GM21529 (cell line): ENCODE data around the gene RERE.
"Not testable (repeated sequence)": the region's sequence is repeated elsewhere in the genome, so short reads cannot be mapped to it uniquely, and the experiment has no call there.

Experiments
- ATAC-seq: cut with Tn5 transposase; IDR thresholded peaks from one replicate; pipeline ENCODE4 v1.9.1; 2021; ENCODE audit not compliant: unreplicated experiment

The RERE gene

GRCh38 chr1:8753736-8754135, 63.7 kb downstream of the RERE start:
- ATAC-seq = no peak

- ATAC-seq = no peak
Observed at GRCh38 chr1:8752921-8753713, 64.3 kb downstream of the RERE start.

- no peak for ATAC-seq
Observed at GRCh38 chr1:8752411-8752810, 65.0 kb downstream of the RERE start.

GRCh38 chr1:8751984-8752383, 65.5 kb downstream of the RERE start:
- no peak for ATAC-seq

GRCh38 chr1:8747879-8748825, 69.3 kb downstream of the RERE start:
- ATAC-seq = no peak

- ATAC-seq = no peak
Observed at GRCh38 chr1:8746554-8746953, 70.9 kb downstream of the RERE start.

- ATAC-seq = no peak
Observed at GRCh38 chr1:8745749-8746390, 71.6 kb downstream of the RERE start.

- ATAC-seq = no peak
Observed at GRCh38 chr1:8745346-8745745, 72.1 kb downstream of the RERE start.

GRCh38 chr1:8742022-8742924, 75.2 kb downstream of the RERE start:
- no peak for ATAC-seq

GRCh38 chr1:8740034-8740449, 77.4 kb downstream of the RERE start:
- ATAC-seq = no peak

- no peak for ATAC-seq
Observed at GRCh38 chr1:8739377-8739776, 78.1 kb downstream of the RERE start.

GRCh38 chr1:8736927-8737326, 80.5 kb downstream of the RERE start:
- ATAC-seq = no peak

GRCh38 chr1:8733484-8733883, 84.0 kb downstream of the RERE start:
- no peak for ATAC-seq

GRCh38 chr1:8731162-8731561, 86.3 kb downstream of the RERE start:
- no peak for ATAC-seq

- no peak for ATAC-seq
Observed at GRCh38 chr1:8728464-8728863, 89.0 kb downstream of the RERE start.

- ATAC-seq = no peak
Observed at GRCh38 chr1:8727809-8728213, 89.6 kb downstream of the RERE start.

- not testable (repeated sequence) for ATAC-seq
Observed at GRCh38 chr1:8727316-8727715, 90.1 kb downstream of the RERE start.

GRCh38 chr1:8726801-8727186, 90.6 kb downstream of the RERE start:
- ATAC-seq = not testable (repeated sequence)

GRCh38 chr1:8723010-8723409, 94.4 kb downstream of the RERE start:
- no peak for ATAC-seq

- ATAC-seq = no peak
Observed at GRCh38 chr1:8722366-8722765, 95.1 kb downstream of the RERE start.
